HG02840 (cell line): ENCODE measurements around the gene FOXJ2.
"Not testable (repeated sequence)": the region's sequence is repeated elsewhere in the genome, so short reads cannot be mapped to it uniquely, and the experiment has no call there.

Experiments used
- ATAC-seq: cut with Tn5 transposase; IDR thresholded peaks from one replicate; pipeline ENCODE4 v1.9.1; 2021; ENCODE audit warnings: mild to moderate bottlenecking, moderate library complexity, moderate number of reproducible peaks; ENCODE audit not compliant: unreplicated experiment, low FRiP score

The FOXJ2 gene

GRCh38 chr12:8027856-8028255, 4.7 kb upstream of the FOXJ2 start:
- ATAC-seq = no peak

- no peak for ATAC-seq
Observed at GRCh38 chr12:8028267-8028666, 4.2 kb upstream of the FOXJ2 start.

- no peak for ATAC-seq
Observed at GRCh38 chr12:8030189-8030588, 2.3 kb upstream of the FOXJ2 start.

GRCh38 chr12:8031017-8031416, 1.5 kb upstream of the FOXJ2 start:
- not testable (repeated sequence) for ATAC-seq

GRCh38 chr12:8031872-8032241, 659 bp upstream of the FOXJ2 start:
- ATAC-seq = no peak

- peak; percentile 7 for ATAC-seq
Observed at GRCh38 chr12:8033153-8034044, 883 bp downstream of the FOXJ2 start.

- ATAC-seq = no peak
Observed at GRCh38 chr12:8034802-8035201, 2.3 kb downstream of the FOXJ2 start.

- no peak for ATAC-seq
Observed at GRCh38 chr12:8035440-8036010, 3.0 kb downstream of the FOXJ2 start.

- no peak for ATAC-seq
Observed at GRCh38 chr12:8036346-8036745, 3.8 kb downstream of the FOXJ2 start.

- ATAC-seq = no peak
Observed at GRCh38 chr12:8037046-8037663, 4.6 kb downstream of the FOXJ2 start.

GRCh38 chr12:8037947-8038346, 5.4 kb downstream of the FOXJ2 start:
- ATAC-seq = no peak

- ATAC-seq = no peak
Observed at GRCh38 chr12:8038659-8039114, 6.2 kb downstream of the FOXJ2 start.

- no peak for ATAC-seq
Observed at GRCh38 chr12:8040791-8041190, 8.3 kb downstream of the FOXJ2 start.

- no peak for ATAC-seq
Observed at GRCh38 chr12:8045952-8046944, 13.7 kb downstream of the FOXJ2 start.

- no peak for ATAC-seq
Observed at GRCh38 chr12:8047842-8048241, 15.3 kb downstream of the FOXJ2 start.

GRCh38 chr12:8048906-8049305, 16.4 kb downstream of the FOXJ2 start:
- ATAC-seq = no peak

- no peak for ATAC-seq
Observed at GRCh38 chr12:8050600-8051250, 18.2 kb downstream of the FOXJ2 start.

- ATAC-seq = no peak
Observed at GRCh38 chr12:8052679-8053078, 20.2 kb downstream of the FOXJ2 start.

GRCh38 chr12:8054816-8055215, 22.3 kb downstream of the FOXJ2 start:
- no peak for ATAC-seq

- ATAC-seq = no peak
Observed at GRCh38 chr12:8057306-8057705, 24.8 kb downstream of the FOXJ2 start.
